ENCODE data around the gene KRTAP2-2.

Gene KRTAP2-2

GRCh38 chr17:41016578-41017215 is 38.3 kb downstream of the KRTAP2-2 start:
- Histone ChIP-seq H3K27ac (ENCODE audit: low read length) (no peak overlapping the region), H3K4me1 (ENCODE audit: control insufficient read depth, low read depth, low read length) (no peaks in the 10 kb centered on the region), H3K4me3 (ENCODE audit: low read length) (no peak overlapping the region), H3K9me3 (ENCODE audit: control insufficient read depth, low read depth, low read length) (no peaks in the 10 kb centered on the region), H3K27me3 (ENCODE audit: control insufficient read depth, insufficient read depth, low read length) (no peaks in the 10 kb centered on the region), H3K9ac (ENCODE audit: low read length) (no peak overlapping the region), H3K36me3 (ENCODE audit: control insufficient read depth, low read depth, low read length) (no peaks in the 10 kb centered on the region)

GRCh38 chr17:41015454-41015853 is 39.6 kb downstream of the KRTAP2-2 start:
- Histone ChIP-seq H3K4me1 (ENCODE audit: control insufficient read depth, low read depth, low read length) (no peaks in the 10 kb centered on the region), H3K36me3 (ENCODE audit: control insufficient read depth, low read depth, low read length) (no peaks in the 10 kb centered on the region), H3K9me3 (ENCODE audit: control insufficient read depth, low read depth, low read length) (no peaks in the 10 kb centered on the region), H3K27ac (ENCODE audit: low read length) (no peak overlapping the region), H3K4me3 (ENCODE audit: low read length) (no peak overlapping the region), H3K9ac (ENCODE audit: low read length) (no peak overlapping the region), H3K27me3 (ENCODE audit: control insufficient read depth, insufficient read depth, low read length) (no peaks in the 10 kb centered on the region)

GRCh38 chr17:41013606-41014005 is 41.4 kb downstream of the KRTAP2-2 start:
- Histone ChIP-seq H3K4me1 (ENCODE audit: control insufficient read depth, low read depth, low read length) (peaks cover 13% of the 10 kb centered on the region), H3K27me3 (ENCODE audit: control insufficient read depth, insufficient read depth, low read length) (no peaks in the 10 kb centered on the region), H3K27ac (ENCODE audit: low read length) (no peak overlapping the region), H3K9me3 (ENCODE audit: control insufficient read depth, low read depth, low read length) (no peaks in the 10 kb centered on the region), H3K4me3 (ENCODE audit: low read length) (no peak overlapping the region), H3K36me3 (ENCODE audit: control insufficient read depth, low read depth, low read length) (no peaks in the 10 kb centered on the region), H3K9ac (ENCODE audit: low read length) (no peak overlapping the region)

GRCh38 chr17:41013181-41013580 is 41.8 kb downstream of the KRTAP2-2 start:
- H3K27me3 ChIP-seq (ENCODE audit: control insufficient read depth, insufficient read depth, low read length): no peaks in the 10 kb centered on the region
- peaks cover 13% of the 10 kb centered on the region for H3K4me1 ChIP-seq (ENCODE audit: control insufficient read depth, low read depth, low read length)
- no peak overlapping the region for H3K4me3 ChIP-seq (ENCODE audit: low read length)
- H3K36me3 ChIP-seq (ENCODE audit: control insufficient read depth, low read depth, low read length): no peaks in the 10 kb centered on the region
- H3K9ac ChIP-seq (ENCODE audit: low read length): no peak overlapping the region
- H3K27ac ChIP-seq (ENCODE audit: low read length): no peak overlapping the region
- no peaks in the 10 kb centered on the region for H3K9me3 ChIP-seq (ENCODE audit: control insufficient read depth, low read depth, low read length)

- Histone ChIP-seq H3K9ac (ENCODE audit: low read length) (no peak overlapping the region), H3K9me3 (ENCODE audit: control insufficient read depth, low read depth, low read length) (no peaks in the 10 kb centered on the region), H3K27ac (ENCODE audit: low read length) (no peak overlapping the region), H3K36me3 (ENCODE audit: control insufficient read depth, low read depth, low read length) (no peaks in the 10 kb centered on the region), H3K4me3 (ENCODE audit: low read length) (no peak overlapping the region), H3K27me3 (ENCODE audit: control insufficient read depth, insufficient read depth, low read length) (no peaks in the 10 kb centered on the region), H3K4me1 (ENCODE audit: control insufficient read depth, low read depth, low read length) (peaks cover 13% of the 10 kb centered on the region)
Measured at GRCh38 chr17:41012326-41013120, 42.5 kb downstream of the KRTAP2-2 start.

GRCh38 chr17:41010441-41010840 is 44.6 kb downstream of the KRTAP2-2 start:
- H3K27me3 ChIP-seq (ENCODE audit: control insufficient read depth, insufficient read depth, low read length): no peaks in the 10 kb centered on the region
- no peak overlapping the region for H3K9ac ChIP-seq (ENCODE audit: low read length)
- no peak overlapping the region for H3K4me3 ChIP-seq (ENCODE audit: low read length)
- H3K4me1 ChIP-seq (ENCODE audit: control insufficient read depth, low read depth, low read length): peaks cover 13% of the 10 kb centered on the region
- no peaks in the 10 kb centered on the region for H3K9me3 ChIP-seq (ENCODE audit: control insufficient read depth, low read depth, low read length)
- no peak overlapping the region for H3K27ac ChIP-seq (ENCODE audit: low read length)
- no peaks in the 10 kb centered on the region for H3K36me3 ChIP-seq (ENCODE audit: control insufficient read depth, low read depth, low read length)

- no peak overlapping the region for H3K27ac ChIP-seq (ENCODE audit: low read length)
- H3K27me3 ChIP-seq (ENCODE audit: control insufficient read depth, insufficient read depth, low read length): no peaks in the 10 kb centered on the region
- H3K36me3 ChIP-seq (ENCODE audit: control insufficient read depth, low read depth, low read length): no peaks in the 10 kb centered on the region
- no peak overlapping the region for H3K4me3 ChIP-seq (ENCODE audit: low read length)
- peaks cover 13% of the 10 kb centered on the region for H3K4me1 ChIP-seq (ENCODE audit: control insufficient read depth, low read depth, low read length)
- no peaks in the 10 kb centered on the region for H3K9me3 ChIP-seq (ENCODE audit: control insufficient read depth, low read depth, low read length)
- H3K9ac ChIP-seq (ENCODE audit: low read length): no peak overlapping the region
Measured at GRCh38 chr17:41009936-41010335, 45.1 kb downstream of the KRTAP2-2 start.

- no peaks in the 10 kb centered on the region for H3K9me3 ChIP-seq (ENCODE audit: control insufficient read depth, low read depth, low read length)
- no peaks in the 10 kb centered on the region for H3K36me3 ChIP-seq (ENCODE audit: control insufficient read depth, low read depth, low read length)
- H3K4me3 ChIP-seq (ENCODE audit: low read length): no peak overlapping the region
- H3K27me3 ChIP-seq (ENCODE audit: control insufficient read depth, insufficient read depth, low read length): no peaks in the 10 kb centered on the region
- H3K27ac ChIP-seq (ENCODE audit: low read length): no peak overlapping the region
- H3K4me1 ChIP-seq (ENCODE audit: control insufficient read depth, low read depth, low read length): peaks cover 13% of the 10 kb centered on the region
- H3K9ac ChIP-seq (ENCODE audit: low read length): no peak overlapping the region
Measured at GRCh38 chr17:41009301-41009760, 45.7 kb downstream of the KRTAP2-2 start.

GRCh38 chr17:41008811-41009210 is 46.2 kb downstream of the KRTAP2-2 start, which contains the start of gene KRTAP3-1:
TSS of gene KRTAP3-1 (minus strand) at chr17:41009128. CDS start at chr17:41009074, 54 bp downstream.
- H3K27me3 ChIP-seq (ENCODE audit: control insufficient read depth, insufficient read depth, low read length): no peaks in the 10 kb centered on the region

More at GRCh38 chr17:41008811-41009210, 46.2 kb downstream of the KRTAP2-2 start, which contains the start of gene KRTAP3-1:
- Histone ChIP-seq H3K9me3 (ENCODE audit: control insufficient read depth, low read depth, low read length) (no peaks in the 10 kb centered on the region), H3K27ac (ENCODE audit: low read length) (no peak within 1 kb of the TSS), H3K4me1 (ENCODE audit: control insufficient read depth, low read depth, low read length) (peaks cover 13% of the 10 kb centered on the region), H3K9ac (ENCODE audit: low read length) (no peak within 1 kb of the TSS), H3K4me3 (ENCODE audit: low read length) (no peak within 1 kb of the TSS), H3K36me3 (ENCODE audit: control insufficient read depth, low read depth, low read length) (no peaks in the 10 kb centered on the region)
